Gastroesophageal sphincter (tissue), 4 donors: ENCODE results near the gene HLA-F. TPM values are rescaled to one million over a fixed set of nuclear protein-coding genes. Genes with fewer than 3 reads are reported as not detected.

Experiments
- ATAC-seq: fragments of 150-250 bp; one replicate; pipeline ENCODE4 v1.9.1; 2016; ENCODE audit warnings: mild to moderate bottlenecking, moderate library complexity
- H3K27ac ChIP-seq, 4 donors: fragments of 200-600 bp; sonication (generic) in 3 of 4; 1 replicate in 3 of 4; 2 replicates in 1 of 4; pipeline ENCODE4 v1.5.1; 2016 to 2019
- H3K27me3 ChIP-seq: fragments of 200-600 bp; sonication (generic); one replicate; pipeline ENCODE4 v1.5.1; 2019
- H3K36me3 ChIP-seq, 2 donors: fragments of 200-600 bp; sonication (generic); one replicate each; pipeline ENCODE4 v1.5.1; 2019; ENCODE audit warnings: control low read depth in 1 of 2
- H3K4me1 ChIP-seq, 3 donors: fragments of 200-600 bp; sonication (generic); 1 replicate in 2 of 3; 2 replicates in 1 of 3; pipeline ENCODE4 v1.5.1; 2016 to 2019; ENCODE audit warnings: control low read depth in 2 of 3
- H3K4me3 ChIP-seq, 2 donors: fragments of 200-600 bp; sonication (generic); one replicate each; pipeline ENCODE4 v1.5.1; 2019; ENCODE audit warnings: mild to moderate bottlenecking in 1 of 2, moderate library complexity in 1 of 2
- H3K9me3 ChIP-seq, 3 donors: fragments of 200-600 bp; sonication (generic); one replicate each; pipeline ENCODE4 v1.5.1; 2017 to 2019; ENCODE audit warnings: control low read depth in 2 of 3
- EP300 ChIP-seq: sonication (generic); formaldehyde crosslinking; IDR thresholded peaks from one replicate; pipeline ENCODE4 v1.6.1; 2017; ENCODE audit warnings: antibody characterized with exemption, mild to moderate bottlenecking
- POLR2A ChIP-seq, 2 donors: fragments of 450-650 bp; IDR thresholded peaks; one replicate each; pipeline ENCODE4 v1.6.1; 2017; ENCODE audit warnings: antibody characterized with exemption in 2 of 2, mild to moderate bottlenecking in 2 of 2, moderate library complexity in 1 of 2
- POLR2AphosphoS5 ChIP-seq: sonication (generic); formaldehyde crosslinking; IDR thresholded peaks from one replicate; pipeline ENCODE4 v1.6.1; 2017; ENCODE audit warnings: antibody characterized with exemption
- WGBS, 2 donors: methylation state at CpG; one replicate each; pipeline ENCODE4 v1.1.5; 2018; ENCODE audit warnings: low coverage in 1 of 2; 5-methylcytosine and 5-hydroxymethylcytosine counted together
- total RNA-seq, 4 donors: library from RNA; depleted of rRNA; stranded (reverse); fragments of >200 nt; gene quantifications; one replicate each; pipeline ENCODE4 v1.1.0, GENCODE V29; 2016
- TF ChIP-seq, protein P1 (sequence below), 4 experiments: fragments of 200-600 bp in 2 of 4; fragments of 450-650 bp in 2 of 4; sonication (generic) in 1 of 4; IDR thresholded peaks; one replicate each; pipeline ENCODE4 v1.5.1; 2017 to 2019; ENCODE audit warnings: antibody characterized with exemption in 4 of 4, mild to moderate bottlenecking in 2 of 4, moderate library complexity in 2 of 4

HLA-F gene
- total RNA-seq, 4 donors from 2014 or later, result 39.2 to 73.0 (median 46.4) TPM

DNA sequence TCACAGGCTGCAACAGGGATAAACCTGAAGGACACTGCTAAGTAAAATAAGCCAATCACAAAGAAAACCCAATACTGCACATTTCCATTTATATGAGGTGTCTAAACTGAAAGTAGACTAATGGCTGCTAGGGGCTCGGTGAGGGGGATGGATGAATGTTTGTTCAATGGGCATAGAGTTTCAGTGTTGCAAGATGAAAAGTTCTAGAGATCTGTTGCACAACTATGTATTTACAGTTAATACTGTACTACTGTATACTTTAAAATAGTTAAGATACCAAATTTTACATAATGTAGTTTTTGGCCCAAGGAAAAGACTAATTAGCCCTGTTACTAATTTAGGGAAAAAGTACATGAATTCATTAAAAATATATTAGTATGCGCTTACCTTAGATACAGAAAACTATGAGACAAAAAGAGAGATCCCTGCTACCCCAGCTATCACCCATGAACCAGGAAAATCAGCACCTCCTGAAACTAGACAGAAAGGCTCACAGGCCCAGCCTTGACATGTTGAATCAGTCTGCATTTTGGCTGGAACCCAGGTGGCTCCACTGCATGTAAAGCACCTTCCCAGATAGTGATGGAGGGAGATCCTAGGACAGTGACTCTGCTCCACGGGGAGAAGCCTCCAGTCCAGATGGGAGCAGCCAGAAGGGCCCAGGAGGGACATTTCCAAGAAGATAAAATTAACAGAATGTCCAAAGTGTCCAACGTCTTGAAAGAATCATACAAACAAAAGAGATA lies 16.1 kb downstream of the HLA-F start:
- no peak overlapping the region for H3K4me3 ChIP-seq
- no peak for ATAC-seq
- no peaks in the 10 kb centered on the region for H3K9me3 ChIP-seq
- peaks cover 0 to 27% of the 10 kb centered on the region in 2 donors for H3K36me3 ChIP-seq
- H3K27me3 ChIP-seq, result no peaks in the 10 kb centered on the region
- no peak overlapping the region for H3K27ac ChIP-seq
- no peaks in the 10 kb centered on the region for H3K4me1 ChIP-seq
- 41 to 52% methylated on average over 4 of the region's 4 CpGs for WGBS, 2 donors
- no peak for TF ChIP-seq EP300
- TF ChIP-seq POLR2A (IDR thresholded peaks at IDR 0.05), result no peak

DNA sequence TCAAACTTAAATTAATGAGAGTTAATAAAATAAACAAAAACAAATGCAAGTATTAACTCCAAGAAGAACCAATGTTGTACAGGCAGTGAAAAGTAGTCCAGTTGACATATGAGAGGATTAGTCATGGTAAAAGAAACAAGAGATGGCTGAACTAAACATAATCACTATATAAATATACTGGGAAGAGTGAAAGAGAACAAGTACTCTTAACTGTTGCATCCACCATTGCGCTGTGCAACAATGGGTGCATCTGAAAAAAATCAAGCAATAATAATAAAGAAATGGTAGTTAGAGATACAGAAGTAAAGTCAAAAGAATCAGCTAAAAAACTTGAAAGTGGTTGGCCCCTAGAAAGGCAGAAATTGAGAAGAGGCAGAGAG lies 16.6 kb downstream of the HLA-F start:
- TF ChIP-seq, protein P1, sequence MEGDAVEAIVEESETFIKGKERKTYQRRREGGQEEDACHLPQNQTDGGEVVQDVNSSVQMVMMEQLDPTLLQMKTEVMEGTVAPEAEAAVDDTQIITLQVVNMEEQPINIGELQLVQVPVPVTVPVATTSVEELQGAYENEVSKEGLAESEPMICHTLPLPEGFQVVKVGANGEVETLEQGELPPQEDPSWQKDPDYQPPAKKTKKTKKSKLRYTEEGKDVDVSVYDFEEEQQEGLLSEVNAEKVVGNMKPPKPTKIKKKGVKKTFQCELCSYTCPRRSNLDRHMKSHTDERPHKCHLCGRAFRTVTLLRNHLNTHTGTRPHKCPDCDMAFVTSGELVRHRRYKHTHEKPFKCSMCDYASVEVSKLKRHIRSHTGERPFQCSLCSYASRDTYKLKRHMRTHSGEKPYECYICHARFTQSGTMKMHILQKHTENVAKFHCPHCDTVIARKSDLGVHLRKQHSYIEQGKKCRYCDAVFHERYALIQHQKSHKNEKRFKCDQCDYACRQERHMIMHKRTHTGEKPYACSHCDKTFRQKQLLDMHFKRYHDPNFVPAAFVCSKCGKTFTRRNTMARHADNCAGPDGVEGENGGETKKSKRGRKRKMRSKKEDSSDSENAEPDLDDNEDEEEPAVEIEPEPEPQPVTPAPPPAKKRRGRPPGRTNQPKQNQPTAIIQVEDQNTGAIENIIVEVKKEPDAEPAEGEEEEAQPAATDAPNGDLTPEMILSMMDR (IDR thresholded peaks at IDR 0.05), result no peak
- no peak for TF ChIP-seq EP300
- no peak for TF ChIP-seq POLR2AphosphoS5
- no peak for TF ChIP-seq POLR2A (IDR thresholded peaks at IDR 0.05)
- no peak for ATAC-seq
- no peaks in the 10 kb centered on the region for H3K9me3 ChIP-seq
- H3K4me3 ChIP-seq, result no peak overlapping the region
- no peaks in the 10 kb centered on the region for H3K4me1 ChIP-seq
- peaks cover 0 to 32% of the 10 kb centered on the region in 2 donors for H3K36me3 ChIP-seq
- no peaks in the 10 kb centered on the region for H3K27me3 ChIP-seq
- WGBS, 2 donors, result 71 to 89% methylated on average over 1 of the region's 1 CpG
- H3K27ac ChIP-seq, result no peak overlapping the region

DNA sequence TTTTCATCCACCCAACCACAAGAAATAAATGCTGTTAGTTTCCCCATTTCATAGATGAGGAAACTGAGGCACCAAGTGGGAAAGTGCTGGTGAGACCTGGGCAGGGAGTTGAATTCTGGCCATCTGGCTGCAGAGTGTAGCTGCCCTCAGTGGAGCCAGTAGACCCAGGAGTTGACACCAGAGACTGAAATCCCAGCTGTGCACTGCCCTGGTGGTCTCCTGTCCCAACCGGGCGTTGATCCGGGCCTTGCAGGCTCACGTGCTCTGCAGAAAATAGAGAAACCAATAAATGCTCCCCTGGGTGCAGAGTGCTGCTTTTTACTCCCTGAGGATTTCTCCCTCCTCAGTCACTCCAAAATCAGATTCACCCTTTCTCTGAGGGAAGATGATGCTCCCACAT lies 18.4 kb downstream of the HLA-F start:
- TF ChIP-seq, protein P1 (IDR thresholded peaks at IDR 0.05), result no peak
- TF ChIP-seq POLR2AphosphoS5 (no peak), EP300 (no peak), POLR2A (IDR thresholded peaks at IDR 0.05) (no peak)
- Histone ChIP-seq H3K27me3 (no peaks in the 10 kb centered on the region), H3K4me3 (no peak overlapping the region), H3K4me1 (no peaks in the 10 kb centered on the region), H3K36me3 (peaks cover 0 to 26% of the 10 kb centered on the region in 2 donors), H3K27ac (no peak overlapping the region), H3K9me3 (no peaks in the 10 kb centered on the region)
- no peak for ATAC-seq
- no CpG with 5 or more reads among the region's 4 CpGs for WGBS, 2 donors

DNA sequence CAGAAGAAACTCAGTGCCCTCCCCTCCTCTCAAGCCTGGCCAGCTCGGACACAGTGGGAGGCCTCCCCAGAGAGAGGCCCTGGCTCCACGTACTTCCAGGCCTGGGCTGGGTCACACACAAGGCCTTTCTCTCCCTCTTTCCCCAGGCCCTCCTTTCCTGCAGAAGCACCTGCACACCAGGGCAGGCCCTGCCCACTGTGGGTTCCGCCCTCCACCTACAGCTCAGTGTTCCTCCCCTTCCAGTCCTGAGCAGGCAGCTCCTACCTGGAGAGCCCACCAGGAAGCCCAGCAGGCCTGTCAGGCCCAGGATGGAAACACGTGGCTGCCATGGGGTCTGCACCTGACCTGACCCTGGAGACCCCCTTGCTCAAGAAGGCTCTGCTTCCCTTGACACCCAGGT lies 18.9 kb downstream of the HLA-F start:
- 33 to 40% methylated on average over 1 of the region's 4 CpGs for WGBS, 2 donors
- ATAC-seq, result no peak
- H3K4me3 ChIP-seq, result no peak overlapping the region

DNA sequence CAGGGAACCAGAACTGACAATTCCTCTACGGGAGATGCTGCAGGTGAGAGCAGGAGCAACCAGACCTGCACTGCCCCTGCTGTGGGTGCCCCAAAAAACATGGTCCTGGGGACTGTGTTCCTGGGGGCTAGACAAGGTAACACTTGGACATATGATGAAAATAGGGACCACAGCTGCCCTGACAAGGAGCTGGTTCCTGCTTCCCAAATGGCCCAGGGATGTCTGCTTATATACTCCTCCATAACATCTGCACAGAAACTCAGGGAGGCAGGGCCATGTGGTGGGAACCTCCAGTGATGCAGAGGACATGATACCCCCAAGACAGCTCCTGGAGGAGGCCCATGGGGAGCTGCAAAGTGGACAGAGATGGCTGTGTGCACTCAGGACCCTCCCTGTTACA lies 19.8 kb downstream of the HLA-F start:
- Histone ChIP-seq H3K4me1 (peaks cover 0 to 8% (median 5%) of the 10 kb centered on the region in 3 donors), H3K36me3 (peaks cover 0 to 18% of the 10 kb centered on the region in 2 donors), H3K4me3 (no peak overlapping the region), H3K27ac (no peak overlapping the region), H3K27me3 (no peaks in the 10 kb centered on the region), H3K9me3 (no peaks in the 10 kb centered on the region)
- WGBS, 2 donors, result 33% methylated on average over 1 of the region's 1 CpG; no CpG with 5 or more reads in 1 of the 2 donors
- TF ChIP-seq POLR2A (IDR thresholded peaks at IDR 0.05), result no peak
- TF ChIP-seq EP300, result no peak
- TF ChIP-seq POLR2AphosphoS5, result no peak
- TF ChIP-seq, protein P1 (IDR thresholded peaks at IDR 0.05), result no peak
- ATAC-seq, result no peak

More for the DNA sequence above, 18.9 kb downstream of the HLA-F start:
- Histone ChIP-seq H3K4me1 (no peaks in the 10 kb centered on the region), H3K27ac (no peak overlapping the region), H3K9me3 (no peaks in the 10 kb centered on the region), H3K27me3 (no peaks in the 10 kb centered on the region), H3K36me3 (peaks cover 0 to 25% of the 10 kb centered on the region in 2 donors)
- TF ChIP-seq, protein P1 (IDR thresholded peaks at IDR 0.05), result no peak
- TF ChIP-seq POLR2AphosphoS5 (no peak), POLR2A (IDR thresholded peaks at IDR 0.05) (no peak), EP300 (no peak)
